HG03520 (cell line): ENCODE measurements around the gene AK8.

Experiments used
- ATAC-seq: cut with Tn5 transposase; IDR thresholded peaks from one replicate; pipeline ENCODE4 v1.9.1; 2021; ENCODE audit warnings: mild to moderate bottlenecking, moderate library complexity; ENCODE audit not compliant: unreplicated experiment

Gene AK8

DNA sequence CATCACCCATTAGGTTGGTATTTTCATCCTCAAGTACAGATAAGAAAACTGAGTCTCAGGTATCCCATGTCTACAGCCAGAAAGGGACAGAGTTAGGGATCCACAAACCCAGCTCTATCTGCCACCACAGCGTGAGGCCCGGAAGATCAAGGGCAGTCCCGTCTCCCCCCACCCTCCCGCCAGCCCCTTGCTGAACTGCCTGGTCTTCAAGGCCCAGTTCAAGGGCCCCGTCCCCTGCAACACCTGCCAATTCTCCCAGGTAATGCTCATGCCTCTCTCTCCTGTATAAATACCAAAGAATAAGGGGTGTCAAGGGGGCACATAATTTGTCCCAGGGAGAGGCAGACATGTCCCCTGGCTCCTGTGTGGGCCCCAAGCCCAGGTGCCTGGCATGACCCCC, 50.7 kb downstream of the AK8 start:
- no peak for ATAC-seq

DNA sequence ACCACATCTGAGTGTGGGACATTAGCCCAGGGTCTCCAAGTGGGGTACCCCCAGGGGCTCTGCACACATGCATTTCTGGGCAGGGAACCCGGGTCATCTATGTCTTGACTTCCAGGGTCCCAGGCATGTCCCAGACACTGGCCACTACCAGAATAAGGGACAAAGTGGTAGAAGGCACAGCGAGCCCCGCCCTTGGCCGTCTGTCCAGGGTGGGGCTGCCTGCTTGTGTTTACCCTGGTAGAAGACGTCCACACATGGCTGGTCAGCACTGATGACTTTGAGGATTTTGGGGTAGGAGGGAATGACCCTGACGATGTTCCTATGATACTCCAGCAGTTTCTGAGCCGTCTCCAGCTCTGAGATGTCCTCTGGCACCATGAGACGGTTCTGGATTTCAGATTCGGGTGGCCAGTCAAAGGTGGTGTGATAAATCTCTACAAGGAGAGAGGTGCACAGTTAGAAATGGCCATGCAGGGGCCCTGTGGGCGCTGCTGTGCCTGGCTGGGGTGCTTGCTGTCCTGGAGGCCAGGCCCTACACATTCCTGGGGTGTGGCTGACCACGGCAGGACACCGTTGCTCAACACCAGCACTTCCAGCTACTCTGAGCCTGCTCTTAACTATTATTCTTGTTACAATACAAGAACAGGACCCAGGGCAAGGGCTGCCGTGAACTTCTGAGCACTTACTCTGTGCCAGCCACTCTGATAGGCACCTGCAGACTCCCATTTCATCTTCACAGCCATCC, 51.3 kb downstream of the AK8 start:
- ATAC-seq: no peak

DNA sequence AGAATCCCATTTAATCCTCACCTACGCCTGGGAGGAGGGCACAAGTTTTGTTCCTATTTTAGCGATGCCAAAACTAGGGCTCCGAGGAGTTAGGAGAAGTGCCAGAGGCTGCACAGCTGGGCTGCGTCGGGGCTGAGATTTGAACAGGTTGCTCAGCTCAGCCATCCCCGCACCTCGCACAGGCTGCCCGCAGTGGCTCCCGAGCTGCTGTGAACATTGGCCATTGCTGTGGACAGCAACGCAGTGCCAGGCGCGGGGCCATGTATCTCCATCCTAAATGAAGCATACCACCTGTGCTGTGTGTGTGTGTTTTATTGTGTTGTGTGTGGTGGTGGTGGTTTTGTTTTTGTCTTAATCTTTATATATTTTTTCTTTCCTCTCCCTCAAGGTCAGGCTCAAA, 52.0 kb downstream of the AK8 start:
- no peak for ATAC-seq

DNA sequence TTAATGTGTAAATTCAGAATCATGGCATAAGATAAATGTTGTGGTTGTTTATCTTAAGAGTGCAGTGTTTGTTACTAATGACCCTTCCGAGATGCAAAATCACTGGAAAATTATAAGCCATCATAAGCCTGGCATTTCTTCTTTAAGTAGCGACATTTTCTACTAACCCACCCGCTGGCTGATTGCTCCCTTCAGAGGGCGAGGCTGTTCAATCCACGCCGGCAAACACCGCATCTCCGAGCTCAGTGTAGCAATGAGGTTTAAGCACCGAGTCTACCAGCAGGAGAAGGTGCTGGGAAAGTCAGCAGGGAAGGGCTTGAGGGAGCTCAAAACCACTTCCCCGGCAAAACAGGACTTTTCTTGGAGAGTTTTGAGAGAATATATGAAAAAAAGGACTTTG, 52.7 kb downstream of the AK8 start:
- ATAC-seq: no peak

DNA sequence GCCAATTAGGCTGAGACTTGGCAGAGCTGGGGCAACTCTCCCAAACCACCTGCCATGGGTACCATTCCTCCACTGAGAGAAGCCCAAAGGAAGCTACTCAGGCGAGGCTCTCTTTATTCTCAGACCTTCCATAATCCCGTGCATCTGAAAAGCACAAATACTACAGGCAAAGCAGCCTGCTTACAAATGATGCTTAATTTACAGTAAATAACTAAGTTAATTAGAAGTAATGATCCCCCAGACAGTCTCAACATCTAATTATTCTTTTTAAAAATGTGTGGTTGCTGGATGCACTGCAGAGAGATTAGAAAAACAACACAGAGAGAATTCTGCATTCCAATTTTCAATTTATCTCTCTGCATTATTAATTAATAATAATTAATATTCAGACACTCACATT, 53.1 kb downstream of the AK8 start:
- ATAC-seq: no peak

DNA sequence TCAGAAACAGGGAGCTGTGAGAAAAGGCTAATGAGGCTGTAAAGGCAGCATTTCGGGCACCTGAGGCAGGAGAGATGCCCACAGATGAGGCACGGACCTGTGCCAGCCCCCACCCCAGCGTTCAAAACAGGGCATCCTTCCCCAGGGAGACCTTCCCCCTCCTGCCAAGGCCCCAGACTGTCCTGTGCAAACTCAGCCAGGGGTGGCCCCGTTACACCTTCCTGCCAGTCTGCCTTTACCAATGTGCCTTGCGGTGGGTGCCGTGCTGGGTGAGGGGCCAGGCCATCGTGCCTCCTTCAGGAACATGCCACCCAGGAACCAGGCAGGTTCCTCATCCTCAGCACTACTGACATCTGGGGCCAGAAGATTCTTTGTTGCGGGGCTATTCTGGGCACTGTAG, 53.9 kb downstream of the AK8 start:
- ATAC-seq: no peak

DNA sequence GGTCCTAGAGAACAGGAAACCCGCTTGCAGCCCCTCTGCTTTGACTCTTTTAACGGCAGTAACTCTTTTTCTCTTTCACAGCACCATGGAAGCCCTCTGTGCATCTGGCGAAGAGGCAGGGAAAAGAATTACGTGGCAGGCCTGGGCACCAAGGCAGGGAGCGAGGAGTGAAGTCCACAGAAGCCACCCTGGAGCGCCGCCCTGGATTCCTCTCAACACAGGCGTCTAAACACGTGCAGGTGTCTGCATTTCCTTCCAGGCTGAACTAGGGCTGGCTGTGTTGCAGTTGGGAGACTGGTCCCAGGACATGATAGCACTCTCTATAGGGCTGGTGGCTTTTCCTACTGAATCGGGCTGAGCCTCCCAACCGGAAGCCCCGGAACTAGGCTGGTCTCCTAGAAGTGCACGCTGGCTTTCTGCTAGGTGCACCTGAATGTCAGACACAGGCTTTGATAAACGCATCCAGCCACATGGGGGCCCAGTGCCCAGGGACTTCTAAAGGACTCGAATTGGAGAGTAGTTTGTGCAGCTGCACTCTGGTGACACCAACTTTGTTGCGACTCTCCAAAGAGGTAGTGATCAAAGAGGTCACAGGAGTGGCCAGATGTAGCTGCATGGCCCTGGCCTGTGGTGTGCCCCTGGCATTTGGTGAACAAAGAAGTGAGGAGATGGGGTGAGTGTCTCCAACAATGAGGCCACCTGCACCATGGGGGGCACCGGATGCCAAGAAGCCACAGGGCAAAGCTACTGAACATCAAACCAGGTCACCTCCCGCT, 54.5 kb downstream of the AK8 start:
- no peak for ATAC-seq

DNA sequence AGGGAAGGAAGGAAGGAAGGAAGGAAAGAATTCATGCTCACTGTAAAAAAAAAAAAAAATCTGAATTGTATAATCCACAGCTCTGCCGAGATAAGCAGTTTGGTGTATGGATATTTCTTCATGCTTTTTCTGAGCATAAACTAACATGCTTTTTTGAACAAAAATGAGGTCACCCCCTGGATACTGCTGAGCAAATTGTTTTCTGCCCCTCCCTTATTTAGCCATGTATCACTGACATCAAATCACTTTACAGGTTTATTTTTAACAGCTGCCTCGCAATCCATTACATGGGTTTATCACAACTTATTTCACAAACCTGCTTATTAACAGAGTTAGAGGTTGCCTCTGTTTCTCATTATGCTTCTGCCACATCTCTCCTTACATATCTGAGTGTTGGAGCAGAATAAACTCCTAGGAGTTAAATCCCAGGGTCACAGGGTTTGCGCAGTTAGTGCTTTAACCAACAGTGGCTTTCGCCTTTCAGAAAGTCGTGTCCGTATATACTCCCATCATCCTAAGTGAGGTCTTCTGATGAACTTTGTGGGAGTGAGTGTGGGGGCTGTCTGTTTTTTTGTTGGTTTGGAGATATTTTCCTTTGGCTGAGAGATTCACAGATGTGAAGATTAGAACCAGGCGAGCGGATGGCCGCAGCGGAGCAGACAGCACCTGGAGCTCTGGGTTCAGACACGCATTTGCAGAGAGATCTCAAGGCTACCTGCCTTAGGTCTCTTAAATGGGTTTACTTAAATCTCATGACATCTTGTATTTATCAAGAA, 57.7 kb downstream of the AK8 start:
- ATAC-seq: no peak

DNA sequence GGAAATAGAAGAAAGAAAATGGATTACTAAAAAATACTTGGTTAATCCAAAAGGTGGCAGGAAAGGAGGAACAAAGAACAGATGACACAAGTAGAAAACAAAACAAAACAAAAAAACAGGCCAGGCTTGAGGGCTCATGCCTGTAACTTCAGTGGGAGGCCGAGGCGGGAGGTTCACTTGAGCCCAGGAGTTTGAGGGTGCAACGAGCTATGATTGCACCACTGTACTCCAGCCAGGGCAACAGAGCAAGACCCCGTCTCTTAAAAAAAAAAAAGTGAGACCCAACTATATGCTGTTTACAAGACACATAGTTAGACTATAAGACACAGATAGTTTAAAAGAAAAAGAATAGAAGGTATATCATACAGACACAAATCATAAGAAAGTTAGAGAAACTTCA, 59.5 kb downstream of the AK8 start:
- ATAC-seq: no peak

DNA sequence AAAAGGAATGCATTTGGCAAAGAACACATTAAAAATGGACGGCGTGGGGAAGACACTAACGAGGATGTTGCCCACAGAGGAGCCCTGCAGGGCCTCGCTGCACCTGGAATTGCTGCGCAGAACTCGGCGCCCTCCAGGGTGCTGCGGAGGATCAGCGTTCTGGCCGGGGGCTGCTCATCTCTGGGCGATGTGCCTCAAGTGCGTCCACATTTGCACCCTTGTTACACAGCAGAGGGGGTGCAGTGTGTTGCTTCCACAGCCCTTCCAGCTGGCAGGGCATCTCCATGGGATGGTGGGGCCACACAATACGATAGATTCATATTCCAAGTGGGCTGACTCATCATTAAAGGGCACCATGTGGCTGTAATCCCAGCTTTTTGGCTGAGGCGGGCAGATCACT, 63.1 kb downstream of the AK8 start:
- ATAC-seq: no peak

DNA sequence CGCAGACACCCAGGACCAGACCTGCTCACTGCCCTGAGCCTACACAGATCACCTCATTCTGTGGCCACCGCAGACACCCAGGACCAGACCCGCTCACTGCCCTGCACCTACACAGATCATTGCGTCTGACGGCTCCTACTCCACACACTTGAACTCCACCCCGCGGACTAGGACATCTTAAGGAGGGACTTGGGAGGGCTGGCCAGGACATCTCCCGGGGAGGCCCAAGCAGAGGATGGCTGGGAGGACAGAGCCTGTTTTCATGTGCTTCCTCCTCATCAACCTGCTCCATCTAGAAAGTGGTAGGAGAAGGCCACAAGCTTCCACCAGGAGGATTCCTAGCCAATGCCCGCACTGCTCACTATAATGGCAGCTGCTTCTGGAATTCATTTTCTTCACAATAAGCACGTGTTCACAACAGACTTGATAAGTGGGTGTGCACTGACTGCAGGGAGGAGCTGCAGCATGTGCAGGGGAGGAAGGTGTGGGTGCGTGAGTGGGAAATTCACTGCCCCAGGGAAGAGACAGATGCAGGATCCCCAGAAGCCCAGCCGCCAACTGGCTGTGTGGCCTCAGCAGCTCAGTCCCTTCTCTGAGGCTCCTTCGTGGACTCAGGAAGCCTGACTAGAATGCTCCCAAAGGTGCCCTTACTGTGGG, 64.8 kb downstream of the AK8 start:
- no peak for ATAC-seq

DNA sequence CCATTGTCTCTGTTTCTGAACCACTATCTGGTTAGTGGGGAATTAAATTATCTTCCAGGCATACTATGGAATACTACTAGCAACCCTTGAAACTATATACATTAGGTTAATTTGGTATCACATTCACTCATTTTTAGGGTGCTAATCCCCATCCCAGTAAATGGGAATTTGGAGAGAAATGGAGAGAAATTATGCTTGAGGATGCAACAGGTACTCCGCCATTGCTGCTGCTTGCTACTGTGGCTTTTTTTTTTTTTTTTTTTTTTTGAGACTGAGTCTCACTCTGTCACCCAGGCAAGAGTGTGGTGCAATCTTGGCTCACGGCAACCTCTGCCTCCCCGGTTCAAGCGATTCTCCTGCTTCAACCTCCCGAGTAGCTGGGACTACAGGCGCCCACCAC, 66.1 kb downstream of the AK8 start:
- ATAC-seq: no peak

DNA sequence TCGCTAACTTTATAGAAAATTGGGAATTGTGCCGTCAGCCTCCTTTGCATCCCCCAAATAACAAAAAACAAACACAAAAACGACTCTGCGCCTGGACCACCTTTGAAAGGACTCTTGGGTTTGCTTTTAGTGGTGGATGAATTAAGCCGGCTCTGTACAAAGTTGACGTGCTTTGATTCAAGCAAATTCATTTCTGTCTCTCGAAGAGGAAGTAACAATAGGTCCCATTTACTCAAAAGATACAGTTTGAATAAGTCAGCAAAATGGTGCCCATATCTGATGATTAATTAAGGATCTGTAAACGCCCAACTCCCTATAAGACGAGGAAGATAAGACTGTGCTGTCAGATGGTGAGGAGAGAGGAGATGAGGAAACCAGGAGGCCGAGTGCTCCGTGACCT, 67.8 kb downstream of the AK8 start:
- no peak for ATAC-seq

DNA sequence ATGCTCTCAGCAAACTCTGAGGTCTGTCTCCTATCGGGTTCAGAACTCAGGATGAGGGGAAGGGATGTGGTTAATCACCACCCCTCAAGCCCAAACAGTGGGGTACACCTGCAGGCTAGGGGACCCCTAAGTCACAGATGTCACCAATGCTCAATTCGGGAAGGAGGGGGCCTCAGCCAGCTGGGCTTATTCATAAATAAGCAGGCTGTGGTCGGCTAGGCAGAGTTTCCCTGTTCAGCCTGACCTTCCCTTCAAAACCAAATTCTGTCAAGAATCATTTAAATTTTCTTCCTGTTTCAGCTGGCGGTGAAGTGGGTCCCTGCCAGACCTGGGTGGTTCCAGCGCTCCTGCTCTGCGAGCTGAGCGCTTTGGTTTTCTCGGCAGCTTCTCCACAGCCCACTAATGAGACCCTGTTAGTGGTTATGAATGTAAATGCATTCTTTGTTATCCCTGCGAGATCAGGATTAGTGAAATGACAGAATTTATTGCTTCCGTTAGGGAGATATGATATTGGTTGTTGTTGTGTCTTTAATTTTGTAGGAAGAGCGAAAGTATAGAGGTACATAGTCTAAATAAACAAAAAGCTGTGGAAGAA, 68.3 kb downstream of the AK8 start:
- ATAC-seq: no peak

DNA sequence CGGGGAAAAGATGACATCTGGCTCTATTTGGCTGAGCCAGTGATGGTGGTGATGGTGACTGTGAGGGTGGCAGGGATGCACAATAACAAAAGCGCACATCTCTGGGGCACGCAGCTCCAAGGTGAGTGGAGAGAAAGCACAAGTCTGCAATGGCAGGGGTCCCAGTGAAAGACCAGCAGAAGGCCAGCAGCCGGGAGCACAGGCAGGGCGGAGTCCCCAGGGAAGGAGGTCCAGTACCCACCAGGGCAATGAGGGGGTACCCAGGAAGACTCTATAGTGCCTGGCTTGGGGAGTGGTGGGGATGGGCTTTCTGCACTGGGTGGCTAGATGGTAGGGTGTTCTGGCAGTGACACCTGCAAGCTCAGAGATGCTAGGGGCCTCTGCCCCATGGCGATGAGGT, 69.4 kb downstream of the AK8 start:
- ATAC-seq: no peak

DNA sequence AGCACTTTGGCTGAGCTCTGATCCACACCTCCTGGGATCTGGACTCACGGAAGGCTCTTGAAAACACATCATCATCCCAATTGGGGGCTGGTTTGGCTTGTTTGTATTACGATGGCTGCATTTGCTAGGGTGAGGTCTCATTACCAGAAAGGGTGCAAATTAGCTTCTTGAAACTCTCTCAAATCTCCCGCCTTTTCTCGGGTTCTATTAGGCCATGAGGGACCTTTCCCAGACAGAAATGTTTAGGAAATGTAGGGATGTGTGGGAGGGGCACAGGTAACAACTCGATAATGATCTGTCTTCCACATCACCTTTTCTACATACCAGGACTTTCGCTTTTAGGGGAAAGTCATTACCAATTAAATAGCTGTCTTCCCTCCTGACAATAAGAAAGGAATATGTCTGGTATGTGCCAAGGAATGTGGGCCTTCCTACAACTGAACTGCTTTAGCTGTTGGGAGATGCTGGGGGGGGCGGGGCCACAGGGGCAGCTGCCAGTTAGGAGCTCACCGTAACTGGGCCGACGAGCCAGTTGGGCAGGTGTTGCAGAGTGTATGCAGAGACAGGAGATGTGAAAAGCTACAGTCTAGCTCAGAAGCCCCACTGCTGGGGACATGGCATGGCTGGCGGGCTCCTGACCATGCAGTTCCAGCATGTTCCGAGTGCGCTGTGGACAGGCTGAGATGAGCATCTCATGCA, 71.2 kb downstream of the AK8 start:
- ATAC-seq: no peak

DNA sequence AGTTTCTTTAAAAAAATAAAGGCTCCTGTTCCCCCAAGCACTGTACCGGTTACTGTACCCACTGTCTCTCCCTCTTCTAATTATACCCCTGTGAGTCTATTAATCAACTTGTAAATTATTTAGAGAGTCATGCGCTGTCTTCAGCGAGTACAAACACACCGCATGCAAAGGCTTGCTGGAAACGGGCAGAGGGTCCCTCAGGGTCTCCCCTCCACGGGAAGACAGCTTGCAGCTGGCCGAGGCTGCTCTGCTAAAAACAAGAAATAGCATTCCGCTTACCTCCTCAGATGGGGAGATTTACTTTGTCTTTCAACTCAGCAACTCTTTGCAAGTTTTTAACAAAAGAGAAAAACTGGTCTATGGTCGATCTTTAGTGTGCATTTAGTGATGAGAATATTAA, 71.8 kb downstream of the AK8 start:
- ATAC-seq: no peak

DNA sequence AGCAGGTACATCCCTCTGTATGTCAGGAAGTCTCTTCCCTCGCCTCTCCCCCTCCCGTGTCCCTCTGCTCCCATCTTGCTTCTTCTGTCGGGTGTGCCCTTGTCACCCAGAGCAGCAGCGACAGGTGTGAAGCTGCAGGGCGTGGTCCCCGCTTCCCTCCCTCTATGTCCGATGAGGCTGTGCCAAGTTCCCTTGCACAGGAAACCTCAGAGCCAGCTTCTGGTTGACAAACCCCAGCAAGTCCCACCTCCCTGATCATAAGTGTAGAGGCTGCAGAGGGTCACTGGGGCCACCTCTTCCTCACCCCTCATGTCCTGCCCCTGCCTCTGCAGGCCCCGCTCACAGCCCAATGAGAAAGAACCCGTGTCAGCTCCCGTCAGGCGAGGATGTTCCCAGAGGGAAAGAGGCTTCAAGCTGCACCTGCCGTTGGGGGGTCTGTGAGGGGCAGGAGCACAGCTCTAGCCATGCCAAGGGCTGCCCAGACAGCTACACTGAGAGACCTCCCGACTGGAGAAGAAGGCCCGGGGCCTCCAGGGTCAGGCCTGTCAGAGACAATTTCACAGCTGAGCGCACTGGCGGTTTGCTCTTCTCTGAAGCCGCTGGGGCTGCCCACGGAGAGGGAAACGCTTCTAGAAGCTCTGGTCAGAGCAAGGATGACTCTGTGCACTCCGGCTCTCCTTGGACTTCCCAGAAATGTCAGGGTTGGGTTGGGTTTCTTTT, 73.3 kb downstream of the AK8 start:
- no peak for ATAC-seq

DNA sequence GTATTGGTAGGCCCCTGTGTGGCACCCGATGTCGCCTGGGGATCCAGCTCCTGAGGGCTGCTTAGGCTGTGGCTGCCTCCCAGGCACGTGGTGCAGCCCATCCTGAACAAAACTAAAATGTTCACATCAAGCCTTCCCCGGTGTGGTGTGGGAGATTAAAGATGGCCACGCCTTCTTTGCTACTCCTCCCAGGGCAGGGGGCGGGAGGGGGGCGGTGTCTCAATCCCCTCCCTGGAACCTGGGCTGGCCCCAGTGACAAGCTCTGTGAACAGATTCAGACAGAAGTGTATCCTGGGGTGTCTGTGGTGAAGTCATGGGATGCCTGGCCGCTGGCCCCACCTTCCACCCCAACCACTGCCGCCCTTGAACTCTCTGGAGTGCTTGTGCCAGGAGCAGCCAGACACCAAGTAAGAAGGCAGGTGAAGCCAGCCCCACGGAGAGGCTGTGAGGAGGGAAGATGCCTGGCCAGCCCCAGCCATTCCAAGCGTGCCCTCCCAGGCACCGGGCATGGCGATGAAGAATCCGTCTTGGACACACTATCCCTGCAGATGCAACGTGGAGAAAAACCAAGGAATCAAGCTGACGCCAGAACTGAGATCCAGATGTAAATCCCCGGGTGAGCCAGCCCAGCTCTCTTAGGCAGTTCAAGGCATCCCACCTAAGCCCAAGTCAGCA, 75.8 kb downstream of the AK8 start:
- ATAC-seq: no peak
